PC-3 (cell line): ENCODE measurements around the gene PCDHGB4. TPM values are rescaled to one million over a fixed set of nuclear protein-coding genes. Genes with fewer than 3 reads are reported as not detected.

ENCODE experiments used
- ATAC-seq: fragments of 200-7000 bp; cut with Tn5 transposase; 2 replicates; pipeline ENCODE4 v1.9.1; 2020; ENCODE audit warnings: mild to moderate bottlenecking, moderate library complexity
- BruUV-seq: library from RNA; stranded (reverse); fragments of 400-500 nt; replicated peaks from 2 replicates; lab custom pipeline; 2021; lab: Mats Ljungman, UMichigan
- CTCF ChIA-PET: fragments of 300-600 bp; sonication (Branson Sonifier 250); formaldehyde crosslinking; loops from one replicate; lab custom pipeline; 2022; ENCODE audit warnings: antibody characterized with exemption; lab: Charles Lee
- POLR2A ChIA-PET: fragments of 300-600 bp; sonication (Branson Sonifier 250); formaldehyde crosslinking; loops from one replicate; lab custom pipeline; 2022; ENCODE audit warnings: antibody characterized with exemption; ENCODE audit not compliant: unreplicated experiment; lab: Charles Lee
- DNase-seq: peaks from one replicate; pipeline ENCODE4 v3.0.0-alpha.2; 2015
- H2AFZ ChIP-seq: fragments of 300-600 bp; sonication (generic); 2 replicates; pipeline ENCODE4 v1.6.0; 2016; ENCODE audit warnings: antibody characterized with exemption, low read length
- H3F3A ChIP-seq: fragments of 300-600 bp; sonication (generic); one replicate; pipeline ENCODE4 v1.6.0; 2017; ENCODE audit warnings: antibody characterized with exemption, low read length, control low read depth, mild to moderate bottlenecking; ENCODE audit not compliant: unreplicated experiment
- H3K27ac ChIP-seq: fragments of 300-600 bp; sonication (generic); 2 replicates; pipeline ENCODE4 v1.5.1; 2016; ENCODE audit warnings: mild to moderate bottlenecking, low read length
- H3K27me3 ChIP-seq: fragments of 300-600 bp; sonication (generic); 2 replicates; pipeline ENCODE4 v1.6.1; 2016; ENCODE audit warnings: low read length, mixed read lengths
- H3K36me3 ChIP-seq: fragments of 300-600 bp; sonication (generic); 2 replicates; pipeline ENCODE4 v1.6.1; 2016; ENCODE audit warnings: low read depth, mixed run types, low read length, mixed read lengths
- H3K4me1 ChIP-seq: fragments of 300-600 bp; sonication (generic); 2 replicates; pipeline ENCODE4 v1.5.1; 2016; ENCODE audit warnings: low read length; ENCODE audit not compliant: insufficient read depth
- H3K4me2 ChIP-seq: fragments of 300-600 bp; sonication (generic); 2 replicates; pipeline ENCODE4 v1.6.0; 2016; ENCODE audit warnings: low read length
- H3K4me3 ChIP-seq: fragments of 300-600 bp; sonication (generic); 2 replicates; pipeline ENCODE4 v1.5.1; 2016; ENCODE audit warnings: mild to moderate bottlenecking, low read length, mixed read lengths
- H3K79me2 ChIP-seq: fragments of 300-600 bp; sonication (generic); 2 replicates; pipeline ENCODE4 v1.6.1; 2017; ENCODE audit warnings: low read length, mixed read lengths
- H3K9ac ChIP-seq: fragments of 300-600 bp; sonication (generic); 2 replicates; pipeline ENCODE4 v1.6.0; 2016; ENCODE audit warnings: mild to moderate bottlenecking, low read length
- H3K9me2 ChIP-seq: fragments of 300-600 bp; sonication (generic); replicated peaks from 2 replicates; pipeline ENCODE4 v1.6.1; 2016; ENCODE audit warnings: mixed run types, low read length, mixed read lengths
- H3K9me3 ChIP-seq: fragments of 300-600 bp; sonication (generic); 2 replicates; pipeline ENCODE4 v1.6.1; 2016; ENCODE audit warnings: low read length, mixed read lengths
- H4K20me1 ChIP-seq: fragments of 300-600 bp; sonication (generic); 2 replicates; pipeline ENCODE4 v1.6.1; 2016; ENCODE audit warnings: low read length, mixed read lengths
- CTCF ChIP-seq: fragments of 300-600 bp; sonication (generic); conservative IDR thresholded peaks from 2 replicates; pipeline ENCODE4 v1.5.1; 2017; ENCODE audit warnings: antibody characterized with exemption, low read depth, mild to moderate bottlenecking, low read length
- EZH2 ChIP-seq: fragments of 300-600 bp; sonication (generic); IDR thresholded peaks from one replicate; pipeline ENCODE4 v1.6.1; 2017; ENCODE audit warnings: antibody characterized with exemption, mild to moderate bottlenecking, low read length; ENCODE audit not compliant: unreplicated experiment
- EZH2phosphoT487 ChIP-seq: fragments of 300-600 bp; sonication (generic); IDR thresholded peaks from 2 replicates; pipeline ENCODE4 v1.6.1; 2018; ENCODE audit warnings: mild to moderate bottlenecking, antibody characterized with exemption, low read length, borderline replicate concordance
- intact Hi-C: fragments of 100-400 bp; cut with micrococcal nuclease; formaldehyde crosslinking; loops from 2 replicates; pipeline ENCODE4 v1.9.0; 2023
- total RNA-seq: library from RNA; depleted of rRNA; stranded (reverse); fragments of >200 nt; gene quantifications from 2 replicates; pipeline ENCODE4 v1.2.3, GENCODE V29; 2014

The PCDHGB4 gene
- total RNA-seq, 1 experiment from 2014 or later = 0.73 TPM

GRCh38 chr5:141382469-141383294, 4.8 kb upstream of the PCDHGB4 start, which contains the start of gene PCDHGA7:
Gene PCDHGA7 (plus strand): TSS chr5:141382742. CDS start chr5:141382900, 158 bp downstream.
- no peaks in the 10 kb centered on the region for H3K27me3 ChIP-seq
- intact Hi-C loops = no loop called here
- 0 out of 2 replicates have a peak, but pooled peaks cover 3% of the 10 kb centered on the region for H3K9me3 ChIP-seq
- no peaks in the 10 kb centered on the region for H3K4me1 ChIP-seq
- POLR2A ChIA-PET = no interaction called here
- H3K9me2 ChIP-seq = no peaks in the 10 kb centered on the region
- no peak within 1 kb of the TSS for H2AFZ ChIP-seq
- no peaks in the 10 kb centered on the region for H3F3A ChIP-seq
- BruUV-seq = no TSS peak
- no peak within 1 kb of the TSS for H3K4me2 ChIP-seq
- no peak for ATAC-seq
- no peak for DNase-seq
- no peaks in the 10 kb centered on the region for H3K79me2 ChIP-seq
- H4K20me1 ChIP-seq = no peaks in the 10 kb centered on the region
- H3K27ac ChIP-seq = no peak within 1 kb of the TSS
- H3K36me3 ChIP-seq = no peaks in the 10 kb centered on the region
- CTCF ChIA-PET = no interaction called here
- no peak within 1 kb of the TSS for H3K9ac ChIP-seq
- TF ChIP-seq EZH2 (no peak), EZH2phosphoT487 (no peak), CTCF (no peak)
- no peak within 1 kb of the TSS for H3K4me3 ChIP-seq

- ATAC-seq (no peak), DNase-seq (no peak)
- CTCF ChIA-PET = no interaction called here
- TF ChIP-seq EZH2 = no peak
- no peak for TF ChIP-seq EZH2phosphoT487
- no peak for TF ChIP-seq CTCF
- POLR2A ChIA-PET = no interaction called here
- Histone ChIP-seq H3F3A (no peaks in the 10 kb centered on the region), H2AFZ (no peak overlapping the region), H3K36me3 (no peaks in the 10 kb centered on the region), H3K4me1 (no peaks in the 10 kb centered on the region), H4K20me1 (no peaks in the 10 kb centered on the region), H3K27ac (no peak overlapping the region), H3K9ac (no peak overlapping the region), H3K79me2 (no peaks in the 10 kb centered on the region), H3K9me3 (0 out of 2 replicates have a peak, but pooled peaks cover 4% of the 10 kb centered on the region), H3K4me2 (no peak overlapping the region), H3K4me3 (no peak overlapping the region), H3K27me3 (no peaks in the 10 kb centered on the region), H3K9me2 (no peaks in the 10 kb centered on the region)
- no TSS peak for BruUV-seq
- intact Hi-C loops = no loop called here
Measured at GRCh38 chr5:141383345-141383744, 4.2 kb upstream of the PCDHGB4 start.
